HG03520 (cell line): ENCODE measurements around the gene PCDHA3.
"Not testable (repeated sequence)": the region's sequence is repeated elsewhere in the genome, so short reads cannot be mapped to it uniquely, and the experiment has no call there.

Source experiments
- ATAC-seq: cut with Tn5 transposase; IDR thresholded peaks from one replicate; pipeline ENCODE4 v1.9.1; 2021; ENCODE audit warnings: mild to moderate bottlenecking, moderate library complexity; ENCODE audit not compliant: unreplicated experiment

PCDHA3 gene

GRCh38 chr5:140800816-140801493 is at the start of gene PCDHA3:
PCDHA3 (plus strand) TSS chr5:140801057.
- no peak for ATAC-seq

DNA sequence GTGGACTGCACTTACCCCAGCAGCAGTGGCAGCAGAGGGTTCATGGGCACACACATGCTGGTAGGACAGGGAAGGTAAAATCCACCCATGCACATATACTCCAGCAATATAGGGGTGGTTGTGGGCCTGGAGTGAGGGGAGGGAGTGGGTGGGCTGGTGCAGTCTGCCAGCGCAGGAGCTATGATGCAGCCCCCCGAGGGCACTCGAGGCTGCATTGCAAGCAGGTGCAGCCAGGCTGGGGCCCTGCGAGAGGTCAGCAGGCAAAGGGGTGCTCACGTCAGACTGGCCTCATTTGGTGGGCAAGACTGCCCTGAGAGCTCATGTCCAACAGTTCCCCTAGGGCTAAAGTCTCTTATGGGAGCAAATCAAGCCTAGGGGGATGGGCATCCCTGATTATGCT is 47.3 kb upstream of the PCDHA3 start:
- ATAC-seq: no peak

DNA sequence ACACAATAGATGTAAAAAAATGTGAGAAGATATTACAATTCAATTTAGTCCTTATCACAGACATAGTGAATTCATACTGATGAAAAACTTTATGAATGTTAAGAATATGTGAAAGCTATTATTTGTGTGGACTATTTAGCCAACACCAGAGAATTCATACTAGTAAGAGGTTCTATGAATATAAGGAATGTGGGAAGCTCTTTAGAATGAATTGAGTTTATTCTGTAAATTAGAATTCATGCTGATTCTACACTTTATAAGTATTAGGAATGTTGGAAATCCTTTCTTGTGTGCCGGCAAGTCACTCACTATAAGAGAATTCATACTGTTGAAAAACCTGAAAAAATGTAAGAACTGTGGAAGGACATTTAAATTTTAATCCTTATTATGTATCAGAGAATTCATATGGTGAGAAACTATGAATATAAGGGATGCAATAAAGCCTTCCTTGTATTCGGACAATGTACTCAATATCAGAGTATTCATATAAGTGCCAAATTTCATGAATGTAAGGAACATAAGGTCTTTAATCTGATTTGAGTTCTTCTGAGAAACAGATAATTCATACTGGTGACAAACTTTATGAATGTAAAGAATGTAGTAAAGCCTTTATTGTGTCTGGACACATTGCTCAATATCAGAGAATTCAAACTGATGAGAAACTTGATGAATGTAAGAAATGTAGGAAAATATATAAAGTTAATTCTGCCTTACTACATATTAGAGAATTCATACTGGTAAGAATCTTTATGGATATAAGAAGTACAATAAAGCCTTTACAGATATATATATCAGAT is 36.5 kb upstream of the PCDHA3 start:
- ATAC-seq: no peak

- no peak for ATAC-seq
Measured at GRCh38 chr5:140767444-140767843, 33.4 kb upstream of the PCDHA3 start.

GRCh38 chr5:140780512-140780911 is 20.3 kb upstream of the PCDHA3 start:
- ATAC-seq: no peak

DNA sequence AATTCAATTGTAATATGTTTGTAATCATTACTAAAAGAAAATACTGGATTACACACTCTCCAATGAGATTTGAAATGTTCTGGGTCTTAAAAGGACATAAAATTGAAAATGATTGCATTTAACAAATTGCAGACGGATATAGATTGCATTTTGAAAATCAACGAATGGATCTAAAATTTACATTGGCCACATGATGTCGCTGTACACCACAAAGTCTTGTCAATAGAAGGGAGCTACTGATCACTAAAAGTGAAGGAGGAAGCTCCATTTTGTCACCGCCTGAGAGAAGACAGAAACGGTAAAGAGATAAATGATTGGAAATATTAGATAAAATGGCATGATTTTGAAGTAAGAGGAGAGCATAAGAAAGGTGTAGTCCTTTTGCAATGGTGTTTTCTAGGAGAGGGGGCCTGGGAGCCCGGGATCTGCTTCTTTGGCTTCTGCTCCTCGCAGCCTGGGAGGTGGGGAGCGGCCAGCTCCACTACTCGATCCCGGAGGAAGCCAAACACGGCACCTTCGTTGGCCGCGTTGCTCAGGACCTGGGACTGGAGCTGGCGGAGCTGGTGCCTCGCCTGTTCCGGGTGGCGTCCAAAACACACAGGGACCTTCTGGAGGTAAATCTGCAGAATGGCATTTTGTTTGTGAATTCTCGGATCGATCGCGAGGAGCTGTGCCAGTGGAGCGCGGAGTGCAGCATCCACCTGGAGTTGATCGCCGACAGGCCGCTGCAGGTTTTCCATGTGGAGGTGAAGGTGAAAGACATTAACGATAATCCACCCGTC is 14.8 kb upstream of the PCDHA3 start, which contains the start of gene PCDHA1:
TSS of gene PCDHA1 (plus strand) at position 236 of the 782 bp plus-strand sequence.
- no peak for ATAC-seq

GRCh38 chr5:140787422-140787821 is 13.4 kb upstream of the PCDHA3 start:
- ATAC-seq: not testable (repeated sequence)

GRCh38 chr5:140787849-140788504 is 12.9 kb upstream of the PCDHA3 start:
- not testable (repeated sequence) for ATAC-seq

DNA sequence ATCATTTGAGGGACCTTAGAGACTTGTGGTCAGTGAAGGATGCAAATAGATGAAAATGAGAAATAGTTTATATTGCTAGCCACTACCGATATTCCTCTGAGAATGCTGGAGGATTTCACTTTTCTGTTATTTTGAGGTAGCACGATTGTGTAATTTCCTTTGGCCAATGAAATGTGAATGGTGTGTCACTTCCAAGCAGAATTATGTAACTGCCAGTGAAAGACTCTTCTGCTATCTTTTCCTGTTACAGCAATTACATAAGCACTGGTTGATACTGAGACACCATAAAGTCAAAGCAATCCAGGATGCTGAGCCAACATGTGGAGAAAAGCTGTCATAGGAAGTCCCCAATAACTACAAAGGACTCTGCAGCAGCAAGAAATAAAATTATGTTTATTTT is 9.8 kb upstream of the PCDHA3 start:
- ATAC-seq: no peak

GRCh38 chr5:140794595-140795258 is 6.1 kb upstream of the PCDHA3 start, which contains the start of gene PCDHA2:
PCDHA2 (plus strand) TSS chr5:140794852.
- ATAC-seq: no peak

- no peak for ATAC-seq
Measured at GRCh38 chr5:140795259-140795641, 5.6 kb upstream of the PCDHA3 start.

DNA sequence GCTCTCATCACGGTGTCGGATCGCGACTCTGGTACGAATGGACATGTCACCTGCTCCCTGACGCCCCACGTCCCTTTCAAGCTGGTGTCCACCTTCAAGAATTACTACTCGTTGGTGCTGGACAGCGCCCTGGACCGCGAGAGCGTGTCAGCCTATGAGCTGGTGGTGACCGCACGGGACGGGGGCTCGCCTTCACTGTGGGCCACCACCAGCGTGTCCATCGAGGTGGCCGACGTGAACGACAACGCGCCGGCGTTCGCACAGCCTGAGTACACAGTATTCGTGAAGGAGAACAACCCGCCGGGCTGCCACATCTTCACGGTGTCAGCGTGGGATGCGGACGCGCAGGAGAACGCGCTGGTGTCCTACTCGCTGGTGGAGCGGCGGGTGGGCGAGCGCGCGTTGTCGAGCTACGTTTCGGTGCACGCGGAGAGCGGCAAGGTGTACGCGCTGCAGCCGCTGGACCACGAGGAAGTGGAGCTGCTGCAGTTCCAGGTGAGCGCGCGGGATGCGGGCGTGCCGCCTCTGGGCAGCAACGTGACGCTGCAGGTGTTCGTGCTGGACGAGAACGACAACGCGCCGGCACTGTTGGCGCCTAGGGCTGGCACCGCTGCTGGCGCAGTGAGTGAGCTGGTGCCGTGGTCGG is 4.7 kb upstream of the PCDHA3 start:
- ATAC-seq: not testable (repeated sequence)

DNA sequence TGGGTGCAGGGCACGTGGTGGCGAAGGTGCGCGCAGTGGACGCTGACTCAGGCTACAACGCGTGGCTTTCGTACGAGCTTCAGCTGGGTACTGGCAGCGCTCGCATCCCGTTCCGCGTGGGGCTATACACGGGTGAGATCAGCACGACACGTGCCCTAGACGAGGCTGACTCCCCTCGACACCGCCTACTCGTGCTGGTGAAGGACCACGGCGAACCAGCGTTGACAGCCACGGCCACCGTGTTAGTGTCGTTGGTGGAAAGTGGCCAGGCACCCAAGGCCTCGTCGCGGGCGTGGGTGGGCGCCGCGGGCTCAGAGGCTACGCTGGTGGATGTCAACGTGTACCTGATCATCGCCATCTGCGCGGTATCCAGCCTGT is 4.2 kb upstream of the PCDHA3 start:
- no peak for ATAC-seq

- ATAC-seq: no peak
Measured at GRCh38 chr5:140801494-140801841, 611 bp downstream of the PCDHA3 start.

GRCh38 chr5:140802381-140802780 is 1.5 kb downstream of the PCDHA3 start:
- ATAC-seq: not testable (repeated sequence)

GRCh38 chr5:140802781-140803271 is 2.0 kb downstream of the PCDHA3 start:
- no peak for ATAC-seq

DNA sequence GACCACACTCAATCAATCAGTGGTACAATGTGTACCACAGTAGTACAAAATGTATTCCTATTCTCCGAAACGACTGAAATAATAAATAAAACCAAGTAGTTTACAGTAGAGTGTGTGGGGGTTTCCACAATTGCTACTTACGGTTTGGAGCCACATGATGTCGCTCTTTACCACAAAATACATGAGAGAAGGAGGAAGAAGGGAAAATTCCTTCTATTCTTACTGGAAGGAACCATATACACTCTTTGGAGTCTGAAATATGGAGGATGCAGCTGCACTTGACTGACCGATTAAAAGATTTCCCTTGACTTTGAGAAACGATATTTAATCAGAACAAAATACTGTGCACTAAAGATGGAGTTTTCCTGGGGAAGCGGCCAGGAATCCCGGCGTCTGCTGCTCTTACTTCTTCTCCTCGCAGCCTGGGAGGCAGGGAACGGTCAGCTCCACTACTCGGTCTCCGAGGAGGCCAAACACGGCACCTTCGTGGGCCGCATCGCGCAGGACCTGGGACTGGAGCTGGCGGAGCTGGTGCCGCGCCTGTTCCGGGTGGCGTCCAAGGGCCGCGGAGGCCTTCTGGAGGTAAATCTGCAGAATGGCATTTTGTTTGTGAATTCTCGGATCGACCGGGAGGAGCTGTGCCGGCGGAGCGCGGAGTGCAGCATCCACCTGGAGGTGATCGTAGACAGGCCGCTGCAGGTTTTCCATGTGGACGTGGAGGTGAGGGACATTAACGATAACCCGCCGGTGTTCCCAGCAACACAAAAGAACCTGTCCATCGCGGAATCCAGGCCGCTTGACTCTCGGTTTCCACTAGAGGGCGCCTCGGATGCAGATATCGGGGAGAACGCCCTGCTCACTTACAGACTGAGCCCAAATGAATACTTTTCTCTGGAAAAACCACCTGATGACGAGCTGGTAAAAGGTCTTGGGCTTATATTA is 6.2 kb downstream of the PCDHA3 start, which contains the start of gene PCDHA4:
TSS of gene PCDHA4 (plus strand) at position 235 of the 942 bp plus-strand sequence.
- ATAC-seq: no peak

DNA sequence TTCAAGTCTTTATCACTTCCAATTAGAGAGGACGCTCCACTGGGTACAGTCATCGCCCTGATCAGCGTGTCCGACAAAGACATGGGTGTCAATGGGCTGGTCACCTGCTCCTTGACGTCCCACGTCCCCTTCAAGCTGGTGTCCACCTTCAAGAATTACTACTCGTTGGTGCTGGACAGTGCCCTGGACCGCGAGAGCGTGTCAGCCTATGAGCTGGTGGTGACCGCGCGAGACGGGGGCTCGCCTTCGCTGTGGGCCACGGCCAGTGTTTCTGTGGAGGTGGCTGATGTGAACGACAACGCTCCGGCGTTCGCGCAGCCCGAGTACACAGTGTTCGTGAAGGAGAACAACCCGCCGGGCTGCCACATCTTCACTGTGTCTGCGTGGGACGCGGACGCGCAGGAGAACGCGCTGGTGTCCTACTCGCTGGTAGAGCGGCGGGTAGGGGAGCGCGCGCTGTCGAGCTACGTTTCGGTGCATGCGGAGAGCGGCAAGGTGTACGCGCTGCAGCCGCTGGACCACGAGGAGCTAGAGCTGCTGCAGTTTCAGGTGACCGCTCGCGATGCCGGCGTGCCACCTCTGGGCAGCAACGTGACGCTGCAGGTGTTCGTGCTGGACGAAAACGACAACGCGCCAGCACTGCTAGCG is 7.5 kb downstream of the PCDHA3 start:
- not testable (repeated sequence) for ATAC-seq
